Stimulated activated CD4-positive, alpha-beta T cell treated with anti-CD3 and anti-CD28 coated beads, Interleukin-1b, Interleukin-23, amount 100 ng/mL, for 1 hour (primary cell): ENCODE results near the gene EBNA1BP2.
"Not testable (repeated sequence)": the region's sequence is repeated elsewhere in the genome, so short reads cannot be mapped to it uniquely, and the experiment has no call there.

Experiments
- DNase-seq, 2 donors: peaks; one replicate each; pipeline ENCODE4 v3.0.0-alpha.2; 2020; ENCODE audit warnings: low read depth in 2 of 2

The EBNA1BP2 gene

GRCh38 chr1:43119928-43120586 is 52.0 kb downstream of the EBNA1BP2 start:
- not testable (repeated sequence) for DNase-seq
